Measurements from ENCODE around the gene PLA2G6.

PLA2G6 gene

GRCh38 chr22:38107692-38108515 is 73.7 kb downstream of the PLA2G6 start:
- no peak for DNase-seq

GRCh38 chr22:38106814-38107578 is 74.6 kb downstream of the PLA2G6 start:
- no peak for DNase-seq

- no peak for DNase-seq
Observed at GRCh38 chr22:38104084-38104483, 77.5 kb downstream of the PLA2G6 start.

- DNase-seq, result no peak
Observed at GRCh38 chr22:38103641-38104040, 78.0 kb downstream of the PLA2G6 start.

GRCh38 chr22:38098410-38099249 is 83.0 kb downstream of the PLA2G6 start:
- no peak for DNase-seq

- DNase-seq, result no peak
Observed at GRCh38 chr22:38097557-38098409, 83.8 kb downstream of the PLA2G6 start.

- DNase-seq, result no peak
Observed at GRCh38 chr22:38097058-38097457, 84.6 kb downstream of the PLA2G6 start.

GRCh38 chr22:38089474-38089851 is 92.2 kb downstream of the PLA2G6 start:
- DNase-seq, result no peak

- DNase-seq, result no peak
Observed at GRCh38 chr22:38088629-38089473, 92.8 kb downstream of the PLA2G6 start.

- DNase-seq, result no peak
Observed at GRCh38 chr22:38087855-38088254, 93.8 kb downstream of the PLA2G6 start.

GRCh38 chr22:38086942-38087341 is 94.7 kb downstream of the PLA2G6 start:
- no peak for DNase-seq

- DNase-seq, result no peak
Observed at GRCh38 chr22:38086001-38086845, 95.4 kb downstream of the PLA2G6 start.

- DNase-seq, result no peak
Observed at GRCh38 chr22:38085501-38085900, 96.1 kb downstream of the PLA2G6 start.

- no peak for DNase-seq
Observed at GRCh38 chr22:38085056-38085455, 96.6 kb downstream of the PLA2G6 start.

- DNase-seq, result no peak
Observed at GRCh38 chr22:38083931-38084631, 97.5 kb downstream of the PLA2G6 start, which contains the start of gene SLC16A8. Gene SLC16A8 (minus strand): TSS chr22:38084184. CDS start chr22:38082873, 1,311 bp downstream.

GRCh38 chr22:38082986-38083710 is 98.5 kb downstream of the PLA2G6 start:
- DNase-seq, result no peak

GRCh38 chr22:38081941-38082828 is 99.4 kb downstream of the PLA2G6 start:
- DNase-seq, result no peak

GRCh38 chr22:38081636-38081940 is 100.0 kb downstream of the PLA2G6 start:
- DNase-seq, result no peak

All from activated CD4-positive, alpha-beta T cell treated with anti-CD3 and anti-CD28 coated beads, Interleukin-2, amount 50 U/mL, for 1 hour (primary cell).